Activated CD4-positive, alpha-beta T cell treated with anti-CD3 and anti-CD28 coated beads, Interleukin-2, Interleukin-6, amounts not matched to agents 100 ng/mL and 50 ng/mL, durations not matched to agents 16 hours and 8 hours (primary cell): ENCODE measurements around the gene TRIM52.
A peak's percentile ranks its signal among the peaks of the same experiment; 100 is the strongest.
"Not testable (repeated sequence)": the region's sequence is repeated elsewhere in the genome, so short reads cannot be mapped to it uniquely, and the experiment has no call there.

Experiments
- DNase-seq: peaks from one replicate; pipeline ENCODE4 v3.0.0-alpha.2; 2020

Gene TRIM52

DNA sequence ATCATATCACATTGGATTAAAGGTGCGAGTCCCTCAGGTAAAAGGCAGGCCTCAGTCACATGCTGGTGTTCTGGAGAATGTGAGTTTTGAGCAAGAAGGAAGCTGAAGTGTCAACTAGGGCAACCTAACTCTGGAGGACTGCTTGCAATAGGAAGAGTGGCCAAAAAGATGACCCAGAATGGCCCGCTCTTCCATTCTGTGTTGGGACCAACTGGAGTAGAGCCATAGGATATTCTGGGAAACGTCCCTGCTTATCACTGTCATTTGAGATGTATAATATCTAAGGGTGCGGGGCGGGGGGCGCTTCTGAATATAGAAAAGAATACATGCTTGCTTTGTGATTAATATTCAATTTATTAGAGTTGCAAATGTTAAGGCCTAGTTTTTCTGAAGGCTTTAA is 48.9 kb downstream of the TRIM52 start:
- DNase-seq = no peak

DNA sequence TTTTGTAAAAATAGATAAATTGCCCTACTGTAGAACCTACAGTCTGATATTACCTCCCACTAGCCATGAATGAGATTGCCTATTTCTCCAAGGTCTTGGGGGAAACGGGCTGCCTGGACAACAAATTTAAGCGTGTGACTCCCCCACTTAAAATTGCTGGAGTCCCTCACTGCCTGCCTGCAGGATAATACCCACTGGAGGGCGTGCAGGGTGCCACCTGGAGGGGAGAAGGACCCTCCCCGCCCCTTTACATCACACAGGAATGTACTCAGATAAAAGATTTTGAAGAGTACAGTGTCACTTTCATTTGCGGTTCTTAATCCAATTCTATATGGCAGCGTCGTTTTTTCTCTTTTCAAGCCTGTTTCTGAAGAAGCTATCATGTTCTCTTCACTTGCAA is 49.7 kb downstream of the TRIM52 start:
- no peak for DNase-seq

DNA sequence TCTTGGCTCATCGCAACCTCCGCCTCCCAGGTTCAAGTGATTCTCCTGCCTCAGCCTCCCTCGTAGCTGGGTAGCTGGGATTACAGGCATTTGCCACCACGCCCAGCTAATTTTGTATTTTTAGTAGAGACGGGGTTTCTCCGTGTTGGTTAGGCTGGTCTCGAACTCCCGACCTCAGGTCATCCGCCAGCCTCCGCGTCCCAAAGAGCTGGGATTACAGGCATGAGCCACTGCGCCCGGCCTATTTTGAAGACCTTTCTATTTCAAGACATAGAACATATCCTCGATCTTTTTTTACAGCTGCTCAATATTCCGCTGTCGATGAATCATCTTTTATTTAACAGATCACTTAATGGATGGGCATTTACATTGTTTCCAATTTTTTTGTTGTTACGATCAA is 50.2 kb downstream of the TRIM52 start:
- not testable (repeated sequence) for DNase-seq

DNA sequence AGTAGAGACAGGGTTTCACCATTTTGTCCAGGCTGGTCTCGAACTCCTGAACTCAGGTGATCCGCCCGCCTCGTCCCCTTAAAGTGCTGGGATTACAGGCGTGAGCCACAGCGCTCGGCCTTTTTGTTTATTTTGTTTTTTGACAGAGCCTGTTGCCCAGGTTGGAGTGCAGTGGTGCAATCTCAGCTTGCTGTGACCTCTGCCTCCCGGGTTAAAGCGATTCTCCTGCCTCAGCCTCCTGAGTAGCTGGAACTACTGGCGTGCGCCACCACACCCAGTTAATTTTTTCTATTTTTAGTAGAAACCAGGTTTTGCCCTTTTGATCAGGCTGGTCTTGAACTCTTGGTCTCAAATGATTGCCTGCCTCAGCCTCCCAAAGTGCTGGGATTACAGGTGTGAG is 50.8 kb downstream of the TRIM52 start:
- DNase-seq = not testable (repeated sequence)

DNA sequence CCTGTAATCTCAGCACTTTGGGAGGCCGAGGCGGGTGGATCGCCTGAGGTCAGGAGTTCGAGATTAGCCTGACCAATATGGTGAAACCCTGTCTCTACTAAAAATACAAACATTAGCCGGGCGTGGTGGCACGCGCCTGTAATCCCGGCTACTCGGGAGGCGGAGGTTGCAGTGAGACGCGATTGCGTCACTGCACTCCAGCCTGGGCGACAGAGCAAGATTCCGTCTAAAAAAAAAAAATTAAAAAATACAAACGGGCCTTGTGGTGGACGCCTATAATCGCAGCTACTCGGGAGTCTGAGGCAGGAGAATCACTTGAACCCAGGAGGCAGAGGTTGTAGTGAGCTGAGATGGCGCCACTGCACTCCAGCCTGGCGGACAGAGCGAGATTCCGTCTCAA is 51.9 kb downstream of the TRIM52 start:
- not testable (repeated sequence) for DNase-seq

DNA sequence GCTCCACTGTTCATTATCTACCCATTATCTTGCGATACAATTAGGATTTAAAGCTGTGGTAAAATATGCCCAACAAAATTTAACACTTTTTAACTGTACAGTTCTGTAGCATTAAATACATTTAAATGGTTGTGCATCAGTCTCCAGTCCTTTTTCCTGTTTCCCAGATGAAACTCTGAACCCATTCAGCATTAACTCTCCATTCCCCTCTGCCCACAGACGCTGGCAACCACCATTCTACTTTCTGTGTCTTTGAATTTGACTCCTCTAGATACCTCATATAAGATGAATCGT is 53.0 kb downstream of the TRIM52 start:
- DNase-seq = no peak

DNA sequence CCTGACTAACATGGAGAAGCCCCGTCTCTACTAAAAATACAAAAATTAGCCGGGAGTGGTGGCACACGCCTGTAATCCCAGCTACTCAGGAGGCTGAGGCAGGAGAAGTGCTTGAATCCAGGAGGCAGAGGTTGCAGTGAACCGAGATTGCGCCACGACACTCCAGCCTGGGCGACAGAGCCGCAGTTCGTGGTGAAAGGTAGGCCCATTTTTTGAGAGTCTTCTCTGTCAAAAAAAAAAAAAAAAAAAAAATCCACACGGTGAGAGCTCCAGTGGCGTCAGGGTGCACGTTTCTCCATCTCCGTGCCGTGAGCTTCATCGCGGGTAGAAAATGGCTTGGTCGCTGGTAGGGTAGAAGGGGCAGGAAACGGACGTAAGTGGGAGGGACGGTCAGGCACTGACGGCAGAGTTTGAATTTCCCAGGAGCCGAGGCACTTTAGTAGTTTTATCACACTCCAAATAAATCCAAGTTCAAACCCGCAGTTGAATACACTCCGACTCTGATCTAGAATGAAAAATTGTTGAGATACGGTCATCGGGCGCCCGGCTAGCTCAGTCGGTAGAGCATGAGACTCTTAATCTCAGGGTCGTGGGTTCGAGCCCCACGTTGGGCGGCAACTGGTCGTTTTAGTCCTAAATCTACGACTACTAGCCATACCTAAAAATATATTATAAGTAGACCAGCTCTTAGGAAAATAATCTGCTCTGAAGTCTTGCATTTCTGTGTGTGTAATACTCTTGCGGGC is 53.6 kb downstream of the TRIM52 start:
- DNase-seq = peak; percentile 93

DNA sequence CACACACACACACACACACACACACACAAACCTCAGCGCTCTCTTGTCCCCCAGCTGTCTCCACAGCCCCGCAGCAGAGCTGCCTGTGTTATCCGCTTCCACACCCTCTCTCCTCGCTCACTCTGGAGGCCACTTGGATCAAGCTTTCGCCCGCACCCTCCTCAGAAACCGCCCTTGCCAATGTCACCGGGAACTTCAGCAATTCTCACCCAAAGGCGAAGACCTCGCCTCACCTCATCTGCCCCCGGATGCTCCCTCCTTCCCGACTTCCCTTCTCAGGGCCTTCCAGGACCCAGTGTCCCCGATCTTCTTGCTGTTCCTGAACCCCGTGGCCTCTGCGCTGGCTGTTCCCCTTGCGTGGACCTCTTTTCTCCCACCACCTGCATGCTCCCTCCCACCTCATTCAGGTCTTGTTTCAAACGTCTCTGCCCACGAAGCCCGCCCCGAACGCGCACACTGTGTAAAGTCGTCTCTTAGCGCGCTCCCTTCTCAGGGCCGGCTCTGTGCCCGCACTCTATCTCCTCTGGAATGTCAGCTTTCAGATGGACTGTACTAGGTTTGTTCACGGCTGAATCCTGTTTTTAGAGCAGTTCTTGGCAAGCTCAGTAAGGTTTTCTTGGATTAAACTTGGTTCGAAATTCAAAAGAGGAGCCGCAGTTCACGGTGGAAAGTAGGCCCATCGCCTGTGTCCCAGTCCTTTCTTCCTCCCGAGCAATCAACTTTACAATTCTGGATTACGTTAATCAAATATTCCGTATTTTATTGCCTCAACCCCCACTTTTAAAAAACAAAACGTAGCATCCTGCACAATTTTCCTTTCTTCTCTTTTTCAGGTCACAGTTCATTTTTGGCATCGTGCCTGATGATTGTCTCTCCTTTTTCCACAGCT is 54.9 kb downstream of the TRIM52 start:
- DNase-seq = no peak
